Hepatocyte (in vitro differentiated cells): ENCODE data around the gene MTG1. TPM values are rescaled to one million over a fixed set of nuclear protein-coding genes. Genes with fewer than 3 reads are reported as not detected.

Experiments used
- DNase-seq: peaks from one replicate; pipeline ENCODE4 v3.0.0-alpha.2; 2016; ENCODE audit warnings: low spot score
- H2AFZ ChIP-seq: fragments of 200-600 bp; sonication (generic); 2 replicates; pipeline ENCODE4 v1.6.0; 2016; ENCODE audit warnings: antibody characterized with exemption, mild to moderate bottlenecking
- H3K27ac ChIP-seq: fragments of 200-600 bp; sonication (generic); 2 replicates; pipeline ENCODE4 v1.5.1; 2016; ENCODE audit warnings: mild to moderate bottlenecking
- H3K27me3 ChIP-seq: fragments of 200-600 bp; sonication (generic); 2 replicates; pipeline ENCODE4 v1.6.1; 2016
- H3K36me3 ChIP-seq: fragments of 200-600 bp; sonication (generic); replicated peaks from 2 replicates; pipeline ENCODE4 v1.5.1; 2016; ENCODE audit warnings: low read depth; ENCODE audit not compliant: insufficient read depth
- H3K4me1 ChIP-seq: fragments of 200-600 bp; sonication (generic); 2 replicates; pipeline ENCODE4 v1.5.1; 2016; ENCODE audit warnings: mild to moderate bottlenecking, moderate library complexity; ENCODE audit not compliant: insufficient read depth
- H3K4me2 ChIP-seq: fragments of 200-600 bp; sonication (generic); 2 replicates; pipeline ENCODE4 v1.6.0; 2016
- H3K4me3 ChIP-seq: fragments of 200-600 bp; sonication (generic); 2 replicates; pipeline ENCODE4 v1.5.1; 2016; ENCODE audit warnings: mild to moderate bottlenecking
- H3K79me2 ChIP-seq: fragments of 200-600 bp; sonication (generic); 2 replicates; pipeline ENCODE4 v1.6.0; 2017; ENCODE audit warnings: mild to moderate bottlenecking
- H3K9me2 ChIP-seq: fragments of 200-600 bp; sonication (generic); replicated peaks from 2 replicates; pipeline ENCODE4 v1.6.0; 2017; ENCODE audit warnings: mild to moderate bottlenecking; ENCODE audit not compliant: insufficient read depth
- H3K9me3 ChIP-seq: fragments of 200-600 bp; sonication (generic); 2 replicates; pipeline ENCODE4 v1.5.1; 2016; ENCODE audit warnings: low read depth, mild to moderate bottlenecking
- H4K20me1 ChIP-seq: fragments of 200-600 bp; sonication (generic); 2 replicates; pipeline ENCODE4 v1.6.0; 2016; ENCODE audit warnings: mild to moderate bottlenecking; ENCODE audit not compliant: insufficient read depth, poor library complexity, severe bottlenecking
- CTCF ChIP-seq: fragments of 200-600 bp; sonication (generic); IDR thresholded peaks from 2 replicates; pipeline ENCODE4 v1.5.1; 2016; ENCODE audit warnings: antibody characterized with exemption, mild to moderate bottlenecking; ENCODE audit not compliant: poor library complexity
- EZH2 ChIP-seq: fragments of 200-600 bp; sonication (generic); IDR thresholded peaks from 2 replicates; pipeline ENCODE4 v1.6.1; 2016; ENCODE audit warnings: antibody characterized with exemption, mild to moderate bottlenecking, borderline replicate concordance
- EZH2phosphoT487 ChIP-seq: fragments of 200-600 bp; sonication (generic); IDR thresholded peaks from one replicate; pipeline ENCODE4 v1.6.1; 2018; ENCODE audit warnings: antibody characterized with exemption, mild to moderate bottlenecking, low read depth, moderate library complexity; ENCODE audit not compliant: unreplicated experiment, severe bottlenecking
- WGBS: methylation state at CpG from one replicate; pipeline ENCODE4 v1.1.6; 2016; ENCODE audit warnings: low lambda C conversion rate; ENCODE audit errors: missing lambda C conversion rate; 5-methylcytosine and 5-hydroxymethylcytosine counted together
- polyA plus RNA-seq: library from polyadenylated mRNA; unstranded; fragments of >200 nt; fragmentation: Nextera tagmentation; extraction: Ambion mirVana; gene quantifications from 2 replicates; pipeline ENCODE4 v1.2.1, GENCODE V29; 2016
- total RNA-seq: library from RNA; depleted of rRNA; stranded (reverse); fragments of >200 nt; gene quantifications from 2 replicates; pipeline ENCODE4 v1.2.3, GENCODE V29; 2014

The MTG1 gene
- total and polyA plus RNA-seq, 2 experiments from 2014 or later: 53.2 to 154 TPM

GRCh38 chr10:133444342-133445267 lies 50.6 kb downstream of the MTG1 start:
- WGBS: 84% methylated on average over 12 of the region's 12 CpGs
- DNase-seq: no peak
- Histone ChIP-seq H3K27me3 (no peaks in the 10 kb centered on the region), H3K27ac (no peak overlapping the region), H3K4me1 (no peaks in the 10 kb centered on the region), H3K4me3 (no peak overlapping the region), H3K79me2 (no peaks in the 10 kb centered on the region), H3K9me3 (peaks cover 17% of the 10 kb centered on the region), H3K9me2 (no peaks in the 10 kb centered on the region), H3K36me3 (no peaks in the 10 kb centered on the region), H4K20me1 (no peaks in the 10 kb centered on the region), H3K4me2 (no peak overlapping the region), H2AFZ (no peak overlapping the region)
- no peak for TF ChIP-seq CTCF
- TF ChIP-seq EZH2phosphoT487: no peak

GRCh38 chr10:133445268-133445732 lies 51.3 kb downstream of the MTG1 start:
- H3K27ac ChIP-seq: no peak overlapping the region
- H3K27me3 ChIP-seq: no peaks in the 10 kb centered on the region
- DNase-seq: no peak
- TF ChIP-seq EZH2 (no peak), CTCF (no peak), EZH2phosphoT487 (no peak)
- WGBS: 90% methylated on average over 21 of the region's 22 CpGs
- H3K9me3 ChIP-seq: peaks cover 17% of the 10 kb centered on the region
- H4K20me1 ChIP-seq: no peaks in the 10 kb centered on the region
- H3K4me3 ChIP-seq: no peak overlapping the region
- no peak overlapping the region for H3K4me2 ChIP-seq
- no peaks in the 10 kb centered on the region for H3K4me1 ChIP-seq
- H3K79me2 ChIP-seq: no peaks in the 10 kb centered on the region
- no peak overlapping the region for H2AFZ ChIP-seq
- no peaks in the 10 kb centered on the region for H3K9me2 ChIP-seq
- H3K36me3 ChIP-seq: no peaks in the 10 kb centered on the region

DNA sequence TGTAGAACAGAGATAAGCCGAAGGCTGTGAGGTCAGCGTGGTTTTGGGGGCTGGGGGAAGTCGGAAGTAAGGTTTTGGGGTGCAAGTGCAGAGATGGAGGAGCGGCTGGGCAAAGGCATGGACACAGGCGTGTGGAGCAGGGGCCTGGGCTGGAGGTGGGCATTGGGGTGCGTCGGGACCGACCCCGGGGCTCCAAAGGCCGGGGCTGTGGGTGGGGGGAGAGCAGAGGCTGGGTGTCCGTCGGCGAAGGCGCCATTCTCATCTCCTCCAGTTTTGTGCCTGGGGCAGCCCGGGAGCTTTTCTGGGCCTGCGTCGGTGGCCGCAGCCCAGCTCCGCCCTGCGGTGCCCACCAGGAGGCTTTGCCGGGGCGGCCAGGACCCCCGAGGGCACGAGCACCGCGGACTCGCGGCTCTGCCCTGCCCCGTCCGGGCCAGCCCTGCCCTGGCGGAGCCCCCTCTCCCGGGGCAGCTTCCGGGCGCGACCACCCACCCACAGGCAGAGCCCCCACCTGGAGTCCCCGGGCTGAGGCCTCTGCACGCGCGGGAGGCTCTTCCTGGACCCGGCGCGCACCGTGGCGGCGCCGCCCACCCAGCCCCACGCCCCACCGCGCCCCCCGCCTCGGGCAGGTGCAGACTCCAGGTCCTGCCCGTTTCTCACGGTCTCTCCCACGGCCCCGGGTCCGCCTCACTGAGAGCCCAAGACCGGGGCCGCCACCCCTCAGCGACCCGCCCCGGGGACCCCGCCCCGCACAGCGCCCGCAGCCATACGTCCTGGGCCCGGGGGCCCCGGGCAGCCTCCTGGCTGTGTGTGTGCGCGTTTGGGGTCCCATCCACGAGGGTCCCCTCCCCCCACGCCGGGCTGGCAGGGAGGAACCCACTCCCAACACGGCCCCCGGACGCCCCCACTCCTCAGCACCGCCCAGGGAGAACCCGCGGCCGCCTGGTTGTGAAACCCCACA lies 52.1 kb downstream of the MTG1 start:
- Histone ChIP-seq H3K4me1 (no peaks in the 10 kb centered on the region), H3K4me3 (no peak overlapping the region), H3K9me3 (peaks cover 17% of the 10 kb centered on the region), H3K27ac (no peak overlapping the region), H3K4me2 (no peak overlapping the region), H3K79me2 (no peaks in the 10 kb centered on the region), H3K9me2 (no peaks in the 10 kb centered on the region), H4K20me1 (no peaks in the 10 kb centered on the region), H2AFZ (no peak overlapping the region), H3K27me3 (no peaks in the 10 kb centered on the region), H3K36me3 (no peaks in the 10 kb centered on the region)
- TF ChIP-seq EZH2phosphoT487: no peak
- TF ChIP-seq CTCF: no peak
- no peak for TF ChIP-seq EZH2
- peak; percentile 5 for DNase-seq
- WGBS: 93% methylated on average over 20 of the region's 80 CpGs
